Measurements from ENCODE around the gene BCR.

DNA sequence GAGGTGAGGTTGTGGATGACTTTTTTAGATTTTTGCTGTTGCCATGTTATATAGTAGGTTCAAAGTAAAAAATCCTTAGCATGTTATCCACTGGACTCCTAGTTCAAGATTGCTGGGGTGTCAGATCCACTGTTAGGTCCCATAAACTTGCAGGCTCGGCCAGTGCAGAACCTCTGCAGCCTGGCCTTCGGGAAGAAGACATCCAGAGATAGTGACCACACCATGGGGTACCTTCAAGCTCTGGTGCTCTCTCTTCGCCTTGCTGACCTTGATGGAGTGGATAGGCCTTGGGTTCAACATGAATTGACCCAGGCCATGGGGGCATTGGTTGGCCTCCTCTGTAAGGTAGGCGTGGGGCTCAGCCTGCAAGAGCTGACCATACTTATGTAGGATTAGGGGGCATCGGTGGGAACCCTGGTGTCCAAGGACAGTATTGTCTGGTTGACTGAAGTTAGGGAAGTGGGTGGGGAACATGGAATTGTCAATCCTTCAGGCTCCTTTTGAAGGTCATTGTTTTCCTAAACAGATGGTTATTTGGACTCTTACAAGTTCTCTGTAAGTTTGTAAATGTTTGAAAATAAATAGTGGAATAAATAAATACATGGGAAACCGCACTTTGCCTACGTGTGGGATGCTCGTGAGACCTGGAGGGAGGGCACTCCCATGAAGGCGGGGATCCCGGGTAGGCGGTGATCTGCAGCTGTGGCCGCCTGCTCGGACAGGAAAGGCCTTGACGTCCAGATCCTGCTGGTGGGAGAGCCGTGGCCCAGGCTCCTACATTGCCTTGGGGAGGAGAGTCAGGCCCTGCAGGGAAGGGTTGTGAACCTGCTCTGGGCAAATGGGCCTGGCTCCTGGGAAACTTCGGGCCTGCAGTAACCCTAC is 37.1 kb downstream of the BCR start:
- TF ChIP-seq CTCF (IDR thresholded peaks at IDR 0.05; ENCODE audit: low read depth, low read length, poor library complexity, severe bottlenecking) (no peak), EZH2phosphoT487 (IDR thresholded peaks at IDR 0.05; ENCODE audit: borderline replicate concordance, low read length) (no peak)

All from DOHH2 (cell line).